ENCODE results near the gene LONP2.

- no peak for TF ChIP-seq CTCF (conservative IDR thresholded peaks at IDR 0.05; ENCODE audit: low read depth, low read length)
- no peak for TF ChIP-seq EZH2phosphoT487 (IDR thresholded peaks at IDR 0.05; ENCODE audit: borderline replicate concordance, low read length)
- no peak for TF ChIP-seq EZH2 (IDR thresholded peaks at IDR 0.05; ENCODE audit: low read length, unreplicated experiment)
Observed at GRCh38 chr16:48279199-48279598, 35.1 kb downstream of the LONP2 start.
